HUES64 (cell line): ENCODE measurements around the gene ACTR1B. TPM values are rescaled to one million over a fixed set of nuclear protein-coding genes. Genes with fewer than 3 reads are reported as not detected.
"Not testable (repeated sequence)": the region's sequence is repeated elsewhere in the genome, so short reads cannot be mapped to it uniquely, and the experiment has no call there.

ENCODE experiments used
- H3K27ac ChIP-seq: 2 replicates; pipeline ENCODE4 v1.7.0; 2013; ENCODE audit warnings: low read depth, low read length, inconsistent platforms
- H3K27me3 ChIP-seq: 2 replicates; pipeline ENCODE4 v1.6.1; 2013; ENCODE audit warnings: mild to moderate bottlenecking, low read length; ENCODE audit not compliant: insufficient read depth
- H3K36me3 ChIP-seq: 2 replicates; pipeline ENCODE4 v1.6.1; 2013; ENCODE audit warnings: mild to moderate bottlenecking, low read length; ENCODE audit not compliant: insufficient read depth
- H3K4me1 ChIP-seq: 2 replicates; pipeline ENCODE4 v1.6.1; 2013; ENCODE audit warnings: mild to moderate bottlenecking, low read length, moderate library complexity; ENCODE audit not compliant: insufficient read depth
- H3K4me3 ChIP-seq: 2 replicates; pipeline ENCODE4 v1.5.1; 2013; ENCODE audit warnings: mild to moderate bottlenecking, low read length, moderate library complexity
- H3K9ac ChIP-seq: 2 replicates; pipeline ENCODE4 v1.6.1; 2013; ENCODE audit warnings: mild to moderate bottlenecking, low read depth, low read length
- H3K9me3 ChIP-seq: 2 replicates; pipeline ENCODE4 v1.6.1; 2013; ENCODE audit warnings: low read depth, low read length; ENCODE audit not compliant: insufficient read depth
- WGBS: fragments of 150-250, 120-280 bp; methylation state at CpG from one replicate; pipeline ENCODE4 v1.1.7; 2013; ENCODE audit warnings: missing lambda C conversion rate; 5-methylcytosine and 5-hydroxymethylcytosine counted together
- polyA plus RNA-seq, 2 experiments: library from polyadenylated mRNA; stranded (reverse); fragments of 50-300 nt; gene quantifications; one replicate each; pipeline ENCODE4 v1.2.3, GENCODE V29; 2013

ACTR1B gene
- polyA plus RNA-seq (2013, experiment 1 of 2) = 32.0 TPM
- polyA plus RNA-seq (2013, experiment 2 of 2) = 42.0 TPM

DNA sequence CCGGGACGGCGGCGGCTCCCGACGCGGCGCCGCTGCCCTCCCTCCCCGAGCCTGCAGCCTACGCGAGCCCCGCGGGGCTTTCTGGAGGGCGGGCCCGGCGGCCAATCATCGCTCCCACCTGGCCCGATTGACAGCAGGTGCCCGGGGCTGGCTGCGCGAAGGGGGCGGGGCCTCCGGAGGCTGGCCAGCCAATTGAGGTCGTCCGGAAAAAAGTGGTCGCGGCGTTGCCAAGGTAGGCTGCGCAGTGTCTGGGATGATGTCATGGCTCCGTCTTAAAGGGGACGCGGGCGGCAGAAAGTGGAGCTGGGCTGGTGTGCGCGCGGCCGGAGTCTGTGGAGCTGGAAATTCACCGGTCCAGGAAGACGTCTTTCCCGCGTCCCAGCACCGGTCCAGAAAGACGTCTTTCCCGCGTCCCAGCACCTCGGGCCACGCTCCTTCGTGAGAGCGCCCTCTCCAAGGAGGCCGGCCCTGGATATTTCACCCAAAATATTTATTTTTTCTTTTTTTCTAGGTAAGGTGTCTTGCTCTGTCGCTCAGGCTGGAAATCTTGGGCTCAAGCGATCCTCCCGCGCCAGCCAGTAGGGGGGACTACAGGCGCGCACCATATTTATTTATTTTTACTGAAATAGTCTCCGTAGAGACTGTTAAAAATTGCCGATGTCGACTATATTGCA is at the start of gene ACTR1B:
TSS of gene ACTR1B (minus strand) at position 83 of the 674 bp plus-strand sequence. CDS start 154 bp downstream, outside the sequence.
- H3K9me3 ChIP-seq = no peaks in the 10 kb centered on the region
- H3K4me1 ChIP-seq = peaks cover 17% of the 10 kb centered on the region; the same call in 1 of the 2 replicates
- peak within 1 kb of the TSS; percentile 76 for H3K4me3 ChIP-seq
- peak within 1 kb of the TSS; percentile 86 for H3K9ac ChIP-seq
- peak within 1 kb of the TSS; percentile 96 for H3K27ac ChIP-seq
- under 1% methylated on average over 56 of the region's 60 CpGs for WGBS
- no peaks in the 10 kb centered on the region for H3K27me3 ChIP-seq
- peaks cover 8% of the 10 kb centered on the region; the same call in 1 of the 2 replicates for H3K36me3 ChIP-seq

- Histone ChIP-seq H3K9me3 (no peaks in the 10 kb centered on the region), H3K36me3 (no peaks in the 10 kb centered on the region), H3K4me3 (no peak overlapping the region), H3K27ac (no peak overlapping the region), H3K27me3 (no peaks in the 10 kb centered on the region), H3K9ac (no peak overlapping the region), H3K4me1 (no peaks in the 10 kb centered on the region)
- WGBS = 88% methylated on average over 11 of the region's 11 CpGs
Observed at GRCh38 chr2:97712693-97713295, 49.0 kb upstream of the ACTR1B start.

DNA sequence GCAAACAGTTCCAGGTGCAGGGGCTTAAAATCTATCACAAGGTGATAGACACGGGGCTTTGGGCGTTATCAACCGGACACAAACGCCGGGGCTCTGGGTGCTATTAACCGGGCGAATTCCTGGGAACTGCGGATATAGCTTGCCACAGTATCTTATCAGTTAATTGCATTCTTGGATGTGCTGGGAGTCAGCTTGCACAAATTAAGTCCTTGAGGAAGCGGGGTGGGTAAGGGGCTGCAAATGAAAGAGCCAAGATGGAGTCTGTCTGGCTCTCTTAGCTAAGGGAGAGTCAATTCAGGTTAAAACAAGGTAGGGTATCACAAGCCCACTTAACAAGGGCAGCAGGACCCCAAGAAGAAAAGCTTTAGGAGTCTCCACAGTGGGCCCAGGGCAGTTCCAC is 48.3 kb upstream of the ACTR1B start:
- not testable (repeated sequence) for H3K4me3 ChIP-seq, H3K9me3 ChIP-seq, H3K9ac ChIP-seq, H3K36me3 ChIP-seq, H3K27ac ChIP-seq, H3K4me1 ChIP-seq, H3K27me3 ChIP-seq
- WGBS = 83% methylated on average over 9 of the region's 9 CpGs

DNA sequence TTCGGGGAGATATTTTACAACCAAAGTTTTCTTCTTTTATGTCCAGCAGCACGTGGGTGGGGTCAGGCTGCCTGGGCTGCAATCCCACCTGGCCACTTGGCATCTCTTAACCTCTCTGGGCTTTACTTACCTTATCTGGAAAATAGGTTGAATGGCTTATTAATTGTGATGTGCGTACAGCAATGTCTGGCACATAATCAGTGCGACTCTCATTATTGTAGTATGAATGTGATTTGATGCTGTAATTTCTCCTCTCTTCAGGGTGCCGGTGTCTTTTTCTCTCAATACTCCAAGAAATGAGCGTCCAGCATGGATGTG is 47.5 kb upstream of the ACTR1B start:
- H3K4me1 ChIP-seq = no peaks in the 10 kb centered on the region
- no peaks in the 10 kb centered on the region for H3K27me3 ChIP-seq
- no peak overlapping the region for H3K4me3 ChIP-seq
- no peaks in the 10 kb centered on the region for H3K36me3 ChIP-seq
- WGBS = 90% methylated on average over 5 of the region's 6 CpGs
- no peak overlapping the region for H3K9ac ChIP-seq
- H3K27ac ChIP-seq = peak overlapping the region; percentile 18; the same call in 1 of the 2 replicates
- H3K9me3 ChIP-seq = no peaks in the 10 kb centered on the region

GRCh38 chr2:97708608-97709007 is 44.8 kb upstream of the ACTR1B start:
- WGBS = 98% methylated on average over 7 of the region's 8 CpGs
- no peaks in the 10 kb centered on the region for H3K36me3 ChIP-seq
- H3K27me3 ChIP-seq = no peaks in the 10 kb centered on the region
- H3K4me1 ChIP-seq = no peaks in the 10 kb centered on the region
- H3K9ac ChIP-seq = no peak overlapping the region
- H3K9me3 ChIP-seq = no peaks in the 10 kb centered on the region
- H3K4me3 ChIP-seq = no peak overlapping the region
- no peak overlapping the region for H3K27ac ChIP-seq

- Histone ChIP-seq H3K4me1 (no peaks in the 10 kb centered on the region), H3K4me3 (no peak overlapping the region), H3K36me3 (no peaks in the 10 kb centered on the region), H3K27me3 (no peaks in the 10 kb centered on the region), H3K27ac (no peak overlapping the region), H3K9me3 (no peaks in the 10 kb centered on the region), H3K9ac (no peak overlapping the region)
- WGBS = 92% methylated on average over 4 of the region's 4 CpGs
Observed at GRCh38 chr2:97708048-97708380, 44.2 kb upstream of the ACTR1B start.

GRCh38 chr2:97707362-97708047 is 43.7 kb upstream of the ACTR1B start:
- no peaks in the 10 kb centered on the region for H3K36me3 ChIP-seq
- H3K4me1 ChIP-seq = no peaks in the 10 kb centered on the region
- WGBS = 90% methylated on average over 11 of the region's 11 CpGs
- H3K4me3 ChIP-seq = no peak overlapping the region
- H3K9me3 ChIP-seq = no peaks in the 10 kb centered on the region
- H3K27me3 ChIP-seq = no peaks in the 10 kb centered on the region
- H3K27ac ChIP-seq = no peak overlapping the region
- no peak overlapping the region for H3K9ac ChIP-seq

GRCh38 chr2:97706708-97707345 is 43.0 kb upstream of the ACTR1B start:
- Histone ChIP-seq H3K36me3 (no peaks in the 10 kb centered on the region), H3K9me3 (no peaks in the 10 kb centered on the region), H3K9ac (no peak overlapping the region), H3K4me1 (no peaks in the 10 kb centered on the region), H3K27me3 (no peaks in the 10 kb centered on the region), H3K4me3 (no peak overlapping the region), H3K27ac (no peak overlapping the region)
- WGBS = 84% methylated on average over 11 of the region's 11 CpGs

DNA sequence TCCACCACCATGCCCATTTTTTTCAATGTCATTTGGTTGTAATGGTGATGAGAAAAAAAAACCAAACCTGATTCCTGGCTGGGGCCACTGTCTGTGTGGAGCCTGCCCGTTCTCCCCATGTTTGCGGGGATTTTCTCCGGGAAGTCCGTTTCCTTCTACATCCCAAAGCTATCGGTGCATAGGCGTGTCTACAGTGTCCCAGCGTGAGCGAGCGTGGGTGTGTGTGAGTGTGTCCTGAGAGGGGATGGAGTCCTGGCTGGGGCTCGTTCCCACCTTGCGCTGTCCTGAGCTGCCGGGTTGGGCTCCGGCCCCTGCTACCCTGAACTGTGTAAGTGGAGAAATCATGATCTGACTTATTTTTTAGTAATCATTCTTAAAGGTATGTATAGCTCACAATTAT is 42.3 kb upstream of the ACTR1B start:
- Histone ChIP-seq H3K4me3 (no peak overlapping the region), H3K9me3 (no peaks in the 10 kb centered on the region), H3K27ac (no peak overlapping the region), H3K9ac (no peak overlapping the region), H3K4me1 (no peaks in the 10 kb centered on the region), H3K36me3 (no peaks in the 10 kb centered on the region), H3K27me3 (no peaks in the 10 kb centered on the region)
- 95% methylated on average over 13 of the region's 13 CpGs for WGBS

GRCh38 chr2:97704989-97705388 is 41.1 kb upstream of the ACTR1B start:
- H3K9ac ChIP-seq = no peak overlapping the region
- H3K36me3 ChIP-seq = no peaks in the 10 kb centered on the region
- 97% methylated on average over 5 of the region's 5 CpGs for WGBS

DNA sequence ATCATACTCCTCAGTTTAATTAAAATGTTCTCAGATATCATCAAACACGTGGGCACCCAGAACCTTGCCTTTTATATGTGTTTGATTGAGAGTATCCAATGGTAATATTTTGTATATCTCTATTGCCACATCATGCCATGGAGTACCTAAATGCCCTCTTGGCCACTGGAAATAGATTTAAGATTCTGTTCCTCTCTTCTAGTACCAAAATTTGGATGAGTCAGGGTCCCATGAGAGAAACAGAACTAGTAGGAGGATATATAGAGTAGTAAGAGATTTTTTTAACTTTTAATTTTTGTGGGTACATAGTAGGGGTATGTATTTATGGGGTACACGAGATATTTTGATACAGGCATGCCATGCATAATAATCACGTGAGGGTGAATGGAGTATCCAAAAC is 39.9 kb upstream of the ACTR1B start:
- Histone ChIP-seq H3K4me1 (no peaks in the 10 kb centered on the region), H3K36me3 (no peaks in the 10 kb centered on the region), H3K27me3 (no peaks in the 10 kb centered on the region; the same call in 1 of the 2 replicates), H3K9ac (no peak overlapping the region), H3K27ac (no peak overlapping the region), H3K4me3 (no peak overlapping the region), H3K9me3 (no peaks in the 10 kb centered on the region)
- WGBS = 94% methylated on average over 1 of the region's 3 CpGs

More at GRCh38 chr2:97704989-97705388, 41.1 kb upstream of the ACTR1B start:
- no peaks in the 10 kb centered on the region for H3K9me3 ChIP-seq
- H3K27ac ChIP-seq = no peak overlapping the region
- no peaks in the 10 kb centered on the region; the same call in 1 of the 2 replicates for H3K27me3 ChIP-seq
- H3K4me3 ChIP-seq = no peak overlapping the region
- H3K4me1 ChIP-seq = no peaks in the 10 kb centered on the region
